NCI-H510A treated with DMSO at 0.1 percent for 48 hours (cell line): ENCODE data around the gene HIPK2.
"Not testable (repeated sequence)": the region's sequence is repeated elsewhere in the genome, so short reads cannot be mapped to it uniquely, and the experiment has no call there.

Experiments used
- DNase-seq: peaks from one replicate; lab custom pipeline; 2025; lab: John Stamatoyannopoulos, UW

The HIPK2 gene

GRCh38 chr7:139566736-139567646 is 210.8 kb downstream of the HIPK2 start:
- DNase-seq = no peak

- no peak for DNase-seq
Observed at GRCh38 chr7:139566075-139566474, 211.7 kb downstream of the HIPK2 start.

- no peak for DNase-seq
Observed at GRCh38 chr7:139563856-139564255, 213.9 kb downstream of the HIPK2 start.

- no peak for DNase-seq
Observed at GRCh38 chr7:139562961-139563565, 214.7 kb downstream of the HIPK2 start.

GRCh38 chr7:139562491-139562890 is 215.3 kb downstream of the HIPK2 start:
- no peak for DNase-seq

- DNase-seq = peak; percentile 82
Observed at GRCh38 chr7:139560678-139561077, 217.1 kb downstream of the HIPK2 start.

- no peak for DNase-seq
Observed at GRCh38 chr7:139560199-139560598, 217.6 kb downstream of the HIPK2 start.

GRCh38 chr7:139559364-139560105 is 218.3 kb downstream of the HIPK2 start:
- no peak for DNase-seq

GRCh38 chr7:139557857-139558581 is 219.8 kb downstream of the HIPK2 start:
- DNase-seq = no peak

- DNase-seq = not testable (repeated sequence)
Observed at GRCh38 chr7:139553991-139554700, 223.7 kb downstream of the HIPK2 start.

GRCh38 chr7:139548302-139549028 is 229.3 kb downstream of the HIPK2 start:
- DNase-seq = no peak

- DNase-seq = no peak
Observed at GRCh38 chr7:139544645-139545044, 233.2 kb downstream of the HIPK2 start.

- DNase-seq = no peak
Observed at GRCh38 chr7:139543801-139544603, 233.8 kb downstream of the HIPK2 start.

GRCh38 chr7:139542308-139543151 is 235.3 kb downstream of the HIPK2 start:
- DNase-seq = no peak

- no peak for DNase-seq
Observed at GRCh38 chr7:139541600-139542307, 236.0 kb downstream of the HIPK2 start.

GRCh38 chr7:139540203-139540602 is 237.6 kb downstream of the HIPK2 start:
- no peak for DNase-seq

GRCh38 chr7:139538881-139539635 is 238.7 kb downstream of the HIPK2 start:
- DNase-seq = no peak
